Motor neuron (in vitro differentiated cells): ENCODE results near the gene UBTD1. TPM values are rescaled to one million over a fixed set of nuclear protein-coding genes. Genes with fewer than 3 reads are reported as not detected.
"Not testable (repeated sequence)": the region's sequence is repeated elsewhere in the genome, so short reads cannot be mapped to it uniquely, and the experiment has no call there.

Experiments used
- ATAC-seq, 8 experiments: fragments of 200-7000 bp; cut with Tn5 transposase; replicated peaks in 6 of 8; 2 replicates each; pipeline ENCODE4 v1.8.0; 2021; ENCODE audit warnings: mild to moderate bottlenecking in 8 of 8, moderate library complexity in 8 of 8
- H3K27ac ChIP-seq, 2 donors: fragments of 250-450 bp; sonication (Bioruptor Pico); 2 replicates each; pipeline ENCODE4 v1.9.0; 2021; ENCODE audit warnings: antibody characterized with exemption in 2 of 2, mild to moderate bottlenecking in 2 of 2, moderate library complexity in 1 of 2
- H3K4me1 ChIP-seq, 2 donors: fragments of 250-450 bp; sonication (Bioruptor Pico); replicated peaks in 1 of 2; 2 replicates each; pipeline ENCODE4 v1.6.1; 2021; ENCODE audit warnings: antibody characterized with exemption in 2 of 2, mild to moderate bottlenecking in 2 of 2, moderate library complexity in 1 of 2
- H3K4me3 ChIP-seq, 5 donors: fragments of 250-450 bp; sonication (Bioruptor Pico); 2 replicates each; pipeline ENCODE4 v1.9.0; 2021; ENCODE audit warnings: antibody characterized with exemption in 5 of 5, mild to moderate bottlenecking in 5 of 5, moderate library complexity in 4 of 5
- whole genome bisulfite sequencing, 10 experiments: fragments of 450-650 bp; shearing (Covaris generic); methylation state at CpG; one replicate each; pipeline ENCODE4 v1.0.0; 2022; 5-methylcytosine and 5-hydroxymethylcytosine counted together
- in situ Hi-C, 9 experiments: fragments of 400-800 bp; cut with MboI; loops; one replicate each; pipeline ENCODE4 v1.15.0; 2021; ENCODE audit warnings: low sequenced_read_pairs in 9 of 9, low pct_unique_long_range_greater_than_20kb in 2 of 9; ENCODE audit not compliant: unreplicated experiment in 9 of 9
- total RNA-seq, 8 experiments: library from RNA; unstranded; fragments of 300-600 nt; gene quantifications; 2 replicates each; pipeline versions ENCODE4 v1.2.3 to v1.2.4, GENCODE V29; 2022

Gene UBTD1
- total RNA-seq, 8 experiments from 2014 or later: 2.9 to 16.7 (median 6.9) TPM

GRCh38 chr10:97519342-97519741 lies 20.6 kb downstream of the UBTD1 start:
- in situ Hi-C loops: no loop called here
- Histone ChIP-seq H3K4me3 (no peak overlapping the region), H3K27ac (no peak overlapping the region), H3K4me1 (peaks cover 20 to 34% of the 10 kb centered on the region in 2 donors)
- peak in 4 of 8 experiments; percentile 13 to 35 (median 26) for ATAC-seq
- 10 to 90% (median 25%) methylated on average over 1 to 2 of the region's 2 CpGs; no CpG with 5 or more reads in 3 of the 10 experiments for WGBS, 10 experiments

- peaks cover 9 to 22% of the 10 kb centered on the region in 2 donors for H3K4me1 ChIP-seq
- ATAC-seq: no peak
- H3K4me3 ChIP-seq: no peak overlapping the region
- in situ Hi-C loops: no loop called here
- 67 to 100% (median 80%) methylated on average over 1 to 4 of the region's 5 CpGs; no CpG with 5 or more reads in 4 of the 10 experiments for WGBS, 10 experiments
- no peak overlapping the region for H3K27ac ChIP-seq
Observed at GRCh38 chr10:97520520-97520919, 21.8 kb downstream of the UBTD1 start.

- WGBS, 10 experiments: 68 to 100% (median 83%) methylated on average over 1 to 5 of the region's 11 CpGs; no CpG with 5 or more reads in 3 of the 10 experiments
- ATAC-seq: no peak
- in situ Hi-C loops: no loop called here
Observed at GRCh38 chr10:97520978-97521761, 22.4 kb downstream of the UBTD1 start.

GRCh38 chr10:97522071-97522470 lies 23.3 kb downstream of the UBTD1 start:
- ATAC-seq: no peak
- 60 to 89% (median 76%) methylated on average over 3 to 6 of the region's 6 CpGs; no CpG with 5 or more reads in 5 of the 10 experiments for WGBS, 10 experiments
- in situ Hi-C loops: no loop called here
- no peak overlapping the region for H3K27ac ChIP-seq
- no peak overlapping the region for H3K4me3 ChIP-seq
- peaks cover 8 to 17% of the 10 kb centered on the region in 2 donors for H3K4me1 ChIP-seq

More at GRCh38 chr10:97520978-97521761, 22.4 kb downstream of the UBTD1 start:
- no peak overlapping the region for H3K27ac ChIP-seq
- no peak overlapping the region for H3K4me3 ChIP-seq
- peaks cover 8 to 17% of the 10 kb centered on the region in 2 donors for H3K4me1 ChIP-seq

- Histone ChIP-seq H3K4me3 (no peak overlapping the region), H3K4me1 (peaks cover 8 to 17% of the 10 kb centered on the region in 2 donors), H3K27ac (no peak overlapping the region)
- in situ Hi-C loops: no loop called here
- 49 to 91% (median 83%) methylated on average over 1 to 6 of the region's 8 CpGs; no CpG with 5 or more reads in 3 of the 10 experiments for WGBS, 10 experiments
- peak in 1 of 8 experiments; percentile 30 for ATAC-seq
Observed at GRCh38 chr10:97522937-97523336, 24.2 kb downstream of the UBTD1 start.

GRCh38 chr10:97525086-97525485 lies 26.4 kb downstream of the UBTD1 start:
- Histone ChIP-seq H3K4me3 (no peak overlapping the region), H3K27ac (no peak overlapping the region), H3K4me1 (no peaks in the 10 kb centered on the region)
- in situ Hi-C loops: no loop called here
- ATAC-seq: peak in 1 of 8 experiments; percentile 44
- WGBS, 10 experiments: 54 to 94% (median 80%) methylated on average over 2 to 5 of the region's 5 CpGs; no CpG with 5 or more reads in 4 of the 10 experiments

- Histone ChIP-seq H3K4me1 (no peaks in the 10 kb centered on the region), H3K27ac (no peak overlapping the region), H3K4me3 (no peak overlapping the region)
- in situ Hi-C loops: no loop called here
- ATAC-seq: no peak
- 83 to 100% (median 100%) methylated on average over 1 of the region's 1 CpG; no CpG with 5 or more reads in 4 of the 10 experiments for WGBS, 10 experiments
Observed at GRCh38 chr10:97525683-97526110, 27.0 kb downstream of the UBTD1 start.

- H3K4me3 ChIP-seq, ATAC-seq, in situ Hi-C loops, H3K27ac ChIP-seq, H3K4me1 ChIP-seq: not testable (repeated sequence)
- WGBS, 10 experiments: no CpG with 5 or more reads among the region's 29 CpGs
Observed at GRCh38 chr10:97528876-97529275, 30.2 kb downstream of the UBTD1 start.

GRCh38 chr10:97529685-97530465 lies 31.2 kb downstream of the UBTD1 start:
- WGBS, 10 experiments: 53 to 100% (median 83%) methylated on average over 1 to 6 of the region's 14 CpGs; no CpG with 5 or more reads in 1 of the 10 experiments
- ATAC-seq: no peak
- Histone ChIP-seq H3K4me1 (peaks cover 0 to 5% of the 10 kb centered on the region in 2 donors), H3K4me3 (no peak overlapping the region), H3K27ac (no peak overlapping the region)
- in situ Hi-C loops: no loop called here

GRCh38 chr10:97531401-97531986 lies 32.8 kb downstream of the UBTD1 start:
- Histone ChIP-seq H3K4me1 (peaks cover 0 to 5% of the 10 kb centered on the region in 2 donors), H3K27ac (no peak overlapping the region), H3K4me3 (no peak overlapping the region)
- in situ Hi-C loops: no loop called here
- no peak for ATAC-seq
- 40 to 96% (median 88%) methylated on average over 1 to 6 of the region's 10 CpGs; no CpG with 5 or more reads in 4 of the 10 experiments for WGBS, 10 experiments

GRCh38 chr10:97532935-97533671 lies 34.4 kb downstream of the UBTD1 start:
- Histone ChIP-seq H3K4me1 (peaks cover 0 to 5% of the 10 kb centered on the region in 2 donors), H3K4me3 (no peak overlapping the region), H3K27ac (no peak overlapping the region)
- peak; percentile 42 to 91 (median 56) for ATAC-seq
- 60 to 100% (median 70%) methylated on average over 1 to 2 of the region's 12 CpGs; no CpG with 5 or more reads in 5 of the 10 experiments for WGBS, 10 experiments
- in situ Hi-C loops: no loop called here

- 0 to 100% (median 90%) methylated on average over 1 to 2 of the region's 6 CpGs; no CpG with 5 or more reads in 3 of the 10 experiments for WGBS, 10 experiments
- no peak overlapping the region for H3K4me3 ChIP-seq
- peak in 1 of 8 experiments; percentile 45 for ATAC-seq
- no peak overlapping the region for H3K27ac ChIP-seq
- peaks cover 0 to 5% of the 10 kb centered on the region in 2 donors for H3K4me1 ChIP-seq
- in situ Hi-C loops: no loop called here
Observed at GRCh38 chr10:97533888-97534287, 35.2 kb downstream of the UBTD1 start.
